Uterus (tissue), 2 donors: Measurements from ENCODE around the gene STX17.

Experiments used
- POLR2A ChIP-seq, 2 donors: fragments of 450-650 bp; IDR thresholded peaks; one replicate each; pipeline ENCODE4 v1.6.1; 2016; ENCODE audit warnings: antibody characterized with exemption in 2 of 2, mild to moderate bottlenecking in 1 of 2, moderate library complexity in 1 of 2
- TF ChIP-seq, protein P1 (sequence below), 4 experiments: fragments of 200-600 bp in 2 of 4; fragments of 450-650 bp in 2 of 4; sonication (generic) in 2 of 4; IDR thresholded peaks; one replicate each; pipeline ENCODE4 v1.5.1; 2016 to 2019; ENCODE audit warnings: antibody characterized with exemption in 4 of 4, mild to moderate bottlenecking in 2 of 4, moderate library complexity in 1 of 4

DNA sequence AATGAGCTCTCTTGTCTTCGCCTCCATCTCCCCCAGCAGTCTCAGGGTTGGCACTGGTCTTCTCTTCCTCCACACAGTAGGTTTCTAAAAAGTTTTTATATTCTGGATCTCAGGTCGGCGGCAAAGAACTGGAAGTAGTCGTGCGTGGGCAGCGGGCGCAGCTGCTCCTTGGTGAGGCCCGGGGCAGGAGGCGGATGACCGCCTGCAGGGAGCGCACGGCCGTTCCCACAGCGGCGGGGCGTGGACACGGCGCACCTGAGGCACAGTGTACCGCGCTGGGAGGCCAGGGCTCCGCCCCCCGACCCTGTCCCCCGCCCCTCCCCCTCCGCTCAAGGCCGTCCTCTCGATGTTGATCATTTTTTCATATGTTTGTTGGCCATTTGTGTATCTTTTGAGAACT is 92.4 kb downstream of the STX17 start:
- TF ChIP-seq, protein P1, sequence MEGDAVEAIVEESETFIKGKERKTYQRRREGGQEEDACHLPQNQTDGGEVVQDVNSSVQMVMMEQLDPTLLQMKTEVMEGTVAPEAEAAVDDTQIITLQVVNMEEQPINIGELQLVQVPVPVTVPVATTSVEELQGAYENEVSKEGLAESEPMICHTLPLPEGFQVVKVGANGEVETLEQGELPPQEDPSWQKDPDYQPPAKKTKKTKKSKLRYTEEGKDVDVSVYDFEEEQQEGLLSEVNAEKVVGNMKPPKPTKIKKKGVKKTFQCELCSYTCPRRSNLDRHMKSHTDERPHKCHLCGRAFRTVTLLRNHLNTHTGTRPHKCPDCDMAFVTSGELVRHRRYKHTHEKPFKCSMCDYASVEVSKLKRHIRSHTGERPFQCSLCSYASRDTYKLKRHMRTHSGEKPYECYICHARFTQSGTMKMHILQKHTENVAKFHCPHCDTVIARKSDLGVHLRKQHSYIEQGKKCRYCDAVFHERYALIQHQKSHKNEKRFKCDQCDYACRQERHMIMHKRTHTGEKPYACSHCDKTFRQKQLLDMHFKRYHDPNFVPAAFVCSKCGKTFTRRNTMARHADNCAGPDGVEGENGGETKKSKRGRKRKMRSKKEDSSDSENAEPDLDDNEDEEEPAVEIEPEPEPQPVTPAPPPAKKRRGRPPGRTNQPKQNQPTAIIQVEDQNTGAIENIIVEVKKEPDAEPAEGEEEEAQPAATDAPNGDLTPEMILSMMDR (IDR thresholded peaks at IDR 0.05) = no peak
- TF ChIP-seq POLR2A (IDR thresholded peaks at IDR 0.05) = no peak
